HG03095 (cell line): Measurements from ENCODE around the gene TENT5A.
"Not testable (repeated sequence)": the region's sequence is repeated elsewhere in the genome, so short reads cannot be mapped to it uniquely, and the experiment has no call there.

Experiments used
- ATAC-seq: cut with Tn5 transposase; IDR thresholded peaks from one replicate; pipeline ENCODE4 v1.9.1; 2021; ENCODE audit warnings: moderate library complexity; ENCODE audit not compliant: unreplicated experiment

TENT5A gene

DNA sequence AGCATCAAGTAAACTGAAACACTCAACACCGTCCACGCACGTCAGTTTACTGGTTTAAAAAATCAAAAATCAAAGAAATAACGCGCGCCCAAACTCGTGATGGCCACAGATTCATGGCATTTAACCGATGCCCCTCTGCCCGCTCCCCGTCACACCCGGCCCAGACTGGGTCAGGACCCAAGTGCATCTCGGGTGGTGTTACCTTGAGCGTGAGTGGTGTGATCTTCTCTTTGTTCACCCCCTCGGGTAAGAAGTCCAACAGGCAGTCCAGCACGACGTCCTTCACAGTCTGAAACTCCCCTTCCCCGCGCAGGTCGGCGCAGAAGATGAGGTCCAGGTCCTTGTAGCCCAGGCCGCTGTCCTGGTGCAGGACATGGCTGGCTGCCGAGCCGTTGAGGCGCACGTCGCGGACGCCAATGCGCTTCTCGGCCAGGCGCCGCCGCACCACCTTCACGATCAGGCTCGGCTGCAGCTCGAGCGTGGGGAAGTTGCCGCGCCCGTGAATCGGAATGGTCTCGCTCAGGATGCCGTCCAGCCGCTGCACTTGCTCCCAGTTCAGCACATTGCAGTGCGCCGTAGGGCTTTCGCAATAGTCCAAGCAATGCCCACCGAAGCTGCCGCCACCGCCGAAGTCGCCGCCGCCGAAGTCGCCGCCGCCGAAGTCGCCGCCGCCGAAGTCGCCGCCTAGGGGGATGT lies 945 bp downstream of the TENT5A start:
- no peak for ATAC-seq

DNA sequence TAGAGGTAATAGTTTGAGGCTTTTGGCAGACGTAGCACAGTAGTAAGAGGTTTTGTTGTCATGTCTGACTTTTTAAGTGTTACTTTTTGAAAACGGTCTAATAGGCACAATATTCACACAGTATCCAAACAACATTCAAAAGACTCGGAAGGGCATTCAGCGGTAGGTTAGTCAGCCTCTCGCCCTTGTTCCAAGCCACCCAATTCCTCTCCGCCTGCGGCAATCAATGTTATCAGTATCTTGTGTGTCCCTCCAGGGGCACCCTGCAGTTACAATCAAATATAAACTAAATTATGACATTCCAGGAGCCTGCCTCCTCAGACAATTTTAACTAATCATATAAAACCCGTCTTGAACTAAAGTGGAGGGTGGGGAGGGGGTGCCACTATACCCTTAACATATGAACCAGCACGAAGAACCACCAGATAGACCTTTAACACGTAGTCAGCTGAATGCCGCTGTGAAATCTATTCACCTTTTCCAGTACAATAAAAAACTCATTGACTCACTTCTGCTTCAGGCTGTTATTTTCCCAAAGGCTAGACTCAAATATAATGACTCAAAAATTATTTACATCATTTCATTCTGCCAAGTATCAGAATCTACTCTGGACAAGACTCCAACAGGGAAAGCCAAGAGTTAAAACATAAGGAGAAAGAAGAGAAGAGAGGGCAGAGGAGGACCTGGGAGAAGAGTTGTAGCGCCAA lies 1.6 kb downstream of the TENT5A start:
- ATAC-seq, result no peak

DNA sequence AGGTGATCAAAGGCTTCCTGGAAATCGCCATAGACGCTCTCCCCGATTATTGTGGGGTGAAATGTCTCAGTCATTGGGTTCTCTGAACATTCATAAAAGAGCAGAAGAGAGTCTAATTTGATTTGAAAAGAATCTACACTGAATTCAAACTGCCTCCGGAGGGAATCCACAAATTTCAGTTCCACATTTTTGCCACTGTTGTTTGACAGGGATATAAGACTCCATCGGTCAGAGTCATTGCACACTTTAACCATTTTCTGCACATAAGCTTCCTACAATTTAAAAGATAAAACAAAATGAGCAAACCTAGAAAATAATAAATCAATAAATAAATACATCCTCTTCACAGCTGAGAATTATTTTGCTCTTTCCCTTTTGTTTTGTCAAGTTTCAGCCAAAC lies 2.3 kb downstream of the TENT5A start:
- ATAC-seq, result no peak

DNA sequence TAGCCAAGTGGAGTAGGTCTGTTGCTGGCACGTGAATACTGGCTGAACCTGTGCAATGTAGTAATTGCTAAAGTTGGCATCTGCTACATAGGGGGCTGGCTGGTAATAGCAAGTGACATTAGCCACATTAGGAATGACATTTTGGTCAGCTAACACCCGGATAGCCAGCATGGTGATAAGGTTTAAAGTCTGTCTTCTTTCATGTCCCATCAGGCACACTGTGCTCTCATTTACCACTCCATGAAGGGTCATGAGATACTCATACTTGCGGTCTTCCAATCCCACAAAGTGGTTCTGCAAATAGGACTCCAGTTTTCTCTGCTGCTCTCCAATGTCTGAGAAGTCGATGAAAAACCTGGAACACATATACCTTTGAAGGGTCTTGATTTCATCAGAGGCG lies 2.8 kb downstream of the TENT5A start:
- ATAC-seq, result no peak

DNA sequence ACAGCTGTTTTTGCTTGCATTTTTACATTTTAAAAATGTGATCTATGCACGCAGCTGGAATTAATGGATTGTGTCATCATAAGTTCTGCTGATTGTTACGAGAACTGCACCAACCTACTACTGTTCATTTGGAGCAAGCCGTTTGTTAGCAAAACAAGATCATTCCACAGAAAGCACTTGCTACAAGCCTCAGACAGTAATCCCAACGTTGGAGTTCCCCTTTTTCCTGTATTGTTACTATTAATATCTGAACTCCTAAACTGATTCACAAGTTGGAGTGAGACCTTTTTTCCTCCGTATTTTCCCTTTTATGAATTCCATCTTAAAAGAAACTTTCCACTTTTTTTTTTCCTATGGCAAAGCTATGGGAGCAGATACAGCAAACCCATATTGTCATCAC lies 3.5 kb downstream of the TENT5A start:
- no peak for ATAC-seq

DNA sequence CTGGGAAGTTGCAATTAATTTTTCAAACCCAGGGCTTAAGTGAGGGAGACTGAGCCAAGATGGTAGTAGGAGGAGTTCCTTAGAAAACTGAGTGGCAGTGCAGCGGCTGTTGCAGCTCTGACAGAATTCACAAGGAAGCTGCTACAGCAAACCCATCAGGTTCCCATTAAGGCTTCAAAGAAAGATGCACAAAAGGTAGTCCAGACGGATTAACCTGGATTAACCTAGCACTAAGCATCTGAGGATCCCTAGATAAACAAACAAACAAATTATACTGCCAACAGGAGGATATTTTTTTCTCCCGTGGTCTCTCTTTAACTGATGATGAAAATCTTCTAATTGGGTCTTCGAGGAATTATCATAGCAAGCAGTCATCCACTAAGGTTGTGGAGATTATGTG lies 5.2 kb downstream of the TENT5A start:
- ATAC-seq, result no peak

DNA sequence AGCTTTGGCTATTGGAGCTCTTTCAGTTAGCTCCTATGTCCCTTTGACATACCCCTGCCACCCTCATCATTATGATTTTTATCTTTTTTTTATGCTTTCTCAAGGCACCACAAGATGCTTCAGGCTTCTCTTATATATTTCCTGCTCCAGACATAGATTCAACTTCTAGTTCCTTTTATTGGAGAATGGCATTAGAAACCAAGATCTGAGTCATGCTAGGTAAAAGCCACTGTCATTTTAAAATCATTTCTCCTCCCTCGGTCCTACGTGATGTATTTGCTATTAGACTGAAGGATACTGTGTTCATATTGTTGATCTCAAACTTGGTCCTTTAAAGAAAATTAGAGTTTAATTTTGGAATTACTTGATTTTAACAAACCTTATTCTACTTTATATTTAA lies 8.3 kb downstream of the TENT5A start:
- no peak for ATAC-seq

DNA sequence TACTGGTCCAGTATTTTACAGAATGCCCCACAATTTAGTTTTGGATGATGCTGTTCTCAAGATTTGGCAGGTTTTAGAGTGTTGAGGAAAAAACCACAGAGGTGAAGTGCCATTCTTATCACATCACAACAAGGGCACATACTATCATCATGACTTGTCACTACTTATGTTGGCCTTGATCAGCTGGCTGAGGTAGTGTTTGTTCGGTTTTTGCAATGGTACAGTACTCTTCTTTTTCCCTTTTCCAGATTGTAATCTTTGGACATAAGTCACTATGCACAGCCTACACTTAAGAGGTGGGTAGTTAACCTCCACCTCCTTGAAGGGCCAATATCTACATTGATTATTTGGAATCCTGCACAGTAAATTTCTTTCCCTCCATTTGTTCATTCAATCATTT lies 8.8 kb downstream of the TENT5A start:
- ATAC-seq, result no peak

DNA sequence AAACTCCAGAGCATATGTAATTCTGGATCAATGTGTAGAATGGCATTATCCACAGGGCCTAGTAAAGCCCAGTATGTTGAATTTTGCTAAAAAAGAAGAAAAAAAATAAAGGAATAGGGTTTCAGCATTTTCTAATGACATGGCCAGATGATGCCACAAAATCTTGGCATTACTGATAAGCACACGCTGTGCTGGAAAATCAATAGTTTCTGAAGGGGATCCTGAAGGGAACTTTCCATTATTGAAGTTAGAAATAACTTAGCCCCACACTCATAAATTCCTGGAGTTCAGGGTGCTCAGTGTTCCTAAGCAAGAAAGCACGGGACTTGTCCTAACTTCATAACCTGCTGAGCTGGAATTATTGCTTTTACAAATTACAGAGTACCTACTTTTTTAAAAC lies 10.8 kb downstream of the TENT5A start:
- no peak for ATAC-seq

DNA sequence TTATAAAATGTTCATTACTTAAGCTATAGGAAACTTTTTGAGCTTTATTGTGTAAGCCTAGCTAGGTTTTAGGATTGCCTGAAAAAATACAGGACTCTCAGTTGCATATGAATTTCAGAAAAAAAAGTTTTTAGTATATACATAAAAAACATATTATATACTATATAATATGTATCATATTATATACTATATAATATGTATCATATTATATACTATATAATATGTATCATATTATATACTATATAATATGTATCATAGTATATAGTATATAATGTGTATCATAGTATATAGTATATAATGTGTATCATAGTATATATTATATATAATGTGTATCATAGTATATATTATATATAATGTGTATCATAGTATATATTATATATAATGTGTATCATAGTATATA lies 11.9 kb downstream of the TENT5A start:
- not testable (repeated sequence) for ATAC-seq

DNA sequence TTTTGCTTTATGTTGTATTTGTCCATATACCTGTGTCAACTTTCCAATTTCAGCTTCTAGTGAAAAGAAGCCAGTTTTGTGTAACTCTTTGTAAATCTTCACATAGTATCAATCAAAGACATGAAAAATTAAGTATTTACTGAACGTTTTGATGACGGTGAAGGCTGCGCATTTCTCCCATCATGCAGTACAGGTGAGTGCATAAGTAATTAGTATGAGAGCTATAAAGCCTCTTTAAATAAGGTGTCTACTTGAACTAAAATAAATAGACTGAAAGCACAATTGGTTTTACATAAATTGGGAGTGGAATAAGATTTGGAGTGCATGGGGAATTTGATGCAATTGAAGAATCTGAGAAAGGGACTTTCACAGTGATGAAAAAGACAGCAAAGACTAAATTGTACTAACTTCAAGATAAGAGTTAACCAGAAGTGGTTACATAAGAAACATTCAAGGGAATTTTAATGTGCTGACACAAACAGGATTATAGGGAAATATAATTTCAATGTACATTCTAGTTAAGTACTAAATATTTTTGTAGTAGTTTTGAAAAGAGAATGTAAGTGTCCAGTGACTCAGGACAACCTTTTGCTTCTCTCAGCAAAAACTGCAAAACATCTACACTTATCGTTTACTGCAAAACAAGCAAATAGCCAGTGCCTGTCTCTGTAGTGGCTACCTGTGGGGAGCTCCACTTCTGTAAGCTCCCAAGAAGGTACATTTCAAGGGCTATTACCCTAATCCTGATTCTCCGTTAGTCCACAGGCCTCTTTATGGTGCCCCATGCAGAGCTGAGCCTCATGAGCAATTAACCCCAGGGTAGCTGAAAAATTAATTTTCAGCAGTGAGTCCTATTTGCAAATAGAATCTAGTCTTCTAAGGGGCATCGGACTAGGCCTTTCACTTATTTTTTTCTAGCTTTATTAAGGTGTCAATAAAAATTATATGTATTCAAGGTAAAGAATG lies 13.0 kb downstream of the TENT5A start:
- ATAC-seq, result no peak

DNA sequence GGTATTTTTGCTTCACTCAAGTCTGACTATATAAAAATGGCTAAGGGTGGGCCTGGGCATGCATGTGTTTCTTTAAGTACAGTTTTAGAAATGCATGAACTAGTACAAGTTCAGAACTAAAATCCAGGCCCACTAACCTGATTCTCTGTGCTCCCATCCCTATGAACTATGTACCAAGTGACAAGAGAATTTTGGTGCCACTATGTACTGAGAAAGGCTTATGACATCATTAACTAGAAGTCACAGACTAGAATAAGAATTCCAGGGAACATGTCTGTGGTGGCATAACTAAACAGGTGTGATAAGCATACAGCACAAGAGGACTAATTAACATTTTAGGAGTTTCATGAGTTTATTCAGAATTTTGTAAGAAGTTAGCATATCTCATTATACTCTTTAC lies 16.1 kb downstream of the TENT5A start:
- ATAC-seq, result no peak

DNA sequence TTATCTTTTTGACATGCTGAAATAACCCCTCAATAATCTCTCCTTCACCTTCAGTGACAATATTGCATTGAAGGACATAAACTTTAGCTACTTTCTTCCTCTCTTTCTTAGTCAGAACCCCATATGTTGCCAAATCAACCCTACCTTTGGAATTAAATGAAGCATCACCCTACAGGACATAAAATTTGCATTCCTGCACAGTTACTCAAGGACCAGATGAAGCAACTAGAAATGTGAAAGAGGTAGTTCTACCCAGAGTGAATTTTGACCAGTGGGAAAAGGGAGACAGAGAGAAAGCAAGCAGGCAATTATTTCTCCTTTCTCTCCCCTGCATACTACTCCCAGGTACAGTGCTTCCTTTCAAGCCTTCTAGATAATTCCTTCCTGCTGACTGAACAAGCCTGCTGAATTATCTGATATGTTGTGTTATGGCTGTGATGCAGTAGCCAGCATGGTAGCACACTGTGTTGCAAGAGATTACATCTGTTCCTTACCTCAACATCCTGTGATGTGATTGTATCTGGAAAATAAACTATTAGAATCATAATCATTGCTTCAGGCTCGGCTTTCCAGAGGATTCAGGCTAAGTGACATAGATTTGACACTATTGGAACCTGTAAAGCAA lies 16.6 kb downstream of the TENT5A start:
- no peak for ATAC-seq

DNA sequence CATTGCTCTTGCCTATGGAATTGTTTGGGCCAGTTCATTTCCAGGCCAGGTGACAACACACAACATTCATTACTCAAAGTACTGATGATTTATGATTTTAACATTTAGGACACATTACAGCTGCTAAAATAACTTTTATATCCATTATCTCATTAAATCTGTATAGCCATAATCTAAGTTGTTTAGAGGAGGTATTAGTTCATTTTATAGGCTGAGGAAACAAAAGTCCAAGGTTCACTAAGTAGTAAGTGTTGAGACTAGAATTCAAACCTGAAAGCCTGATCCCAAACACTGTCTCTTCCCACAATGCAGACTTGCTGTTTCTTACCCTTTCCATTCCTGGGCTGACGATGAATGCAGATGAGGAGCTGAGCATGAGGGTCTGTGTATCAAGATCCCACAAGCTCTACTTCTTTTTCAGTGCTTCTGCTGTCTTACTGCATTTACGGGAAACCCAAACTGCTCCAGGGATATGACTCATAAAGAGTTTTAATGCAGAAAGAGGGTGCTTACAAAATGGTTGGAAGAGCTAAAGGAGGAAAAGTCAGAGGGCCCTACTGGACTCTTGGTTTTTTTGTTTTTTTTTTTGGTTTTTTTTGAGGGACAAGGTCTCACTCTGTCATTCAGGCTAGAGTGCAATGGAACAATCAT lies 17.9 kb downstream of the TENT5A start:
- ATAC-seq, result no peak

DNA sequence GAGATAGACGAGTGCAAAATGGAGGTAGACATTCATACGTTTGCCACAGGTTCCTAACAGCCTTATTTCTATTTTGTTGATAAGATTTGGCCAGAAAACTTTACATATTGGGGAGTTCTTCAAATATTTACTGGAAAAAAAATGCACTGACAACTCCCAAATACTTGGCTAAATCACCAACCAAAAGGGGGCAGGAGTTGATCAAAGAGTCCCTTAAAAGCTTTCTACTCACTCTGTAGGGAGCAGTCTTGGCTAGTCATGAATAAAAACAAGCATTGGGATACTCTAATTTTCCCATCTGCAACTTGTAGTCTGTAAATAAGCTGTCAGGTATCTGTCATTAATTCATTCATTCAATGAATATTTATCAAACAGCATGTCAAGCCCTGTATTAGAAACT lies 18.4 kb downstream of the TENT5A start:
- no peak for ATAC-seq

DNA sequence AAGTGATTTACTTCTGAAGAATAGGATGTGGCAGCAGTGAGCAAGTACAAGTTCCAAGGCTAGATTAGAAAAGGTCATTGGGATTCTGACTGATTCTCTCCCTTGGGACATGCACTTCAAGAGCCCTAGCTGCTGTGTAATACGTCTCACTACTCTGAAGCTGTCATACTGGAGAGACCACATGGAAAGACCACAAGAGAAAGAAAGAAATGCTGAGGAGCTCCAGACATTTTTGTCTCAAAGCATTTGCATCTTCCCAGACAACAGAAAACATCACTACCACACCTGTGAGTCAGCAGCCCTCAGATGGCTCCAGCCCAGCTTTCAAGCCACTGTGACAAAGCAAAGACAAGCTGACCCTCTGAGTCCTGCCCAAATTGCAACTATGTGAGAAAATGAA lies 20.7 kb downstream of the TENT5A start:
- ATAC-seq, result no peak

DNA sequence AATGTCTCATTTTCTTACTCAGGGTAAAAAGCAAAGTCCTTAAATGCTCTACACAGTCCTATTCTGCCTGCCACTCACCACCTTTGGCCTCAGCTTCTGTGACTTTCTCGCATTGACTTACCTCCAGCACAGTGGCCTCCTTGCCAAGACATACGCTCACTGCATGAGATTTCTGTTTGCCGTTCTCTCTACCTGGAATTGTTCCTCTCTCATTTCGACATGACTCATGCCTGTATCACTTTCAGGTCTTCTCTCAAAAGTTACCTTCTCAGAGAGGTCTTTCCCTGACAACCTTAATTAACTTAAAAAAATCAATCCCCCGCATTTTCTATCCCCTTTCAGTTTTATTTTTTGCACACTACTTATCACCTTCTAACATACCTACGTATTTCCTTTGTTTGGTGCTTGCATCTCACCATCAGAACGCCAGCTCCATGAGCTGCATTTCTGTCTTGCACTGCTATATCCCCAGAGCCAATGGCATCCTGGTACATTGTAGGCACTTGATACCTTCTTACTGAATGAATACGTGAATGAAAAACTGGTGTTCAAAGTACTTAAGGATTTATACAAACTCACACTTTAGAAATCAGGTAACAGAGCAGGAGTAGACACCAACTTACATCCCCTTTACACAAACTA lies 24.5 kb downstream of the TENT5A start:
- ATAC-seq, result no peak

DNA sequence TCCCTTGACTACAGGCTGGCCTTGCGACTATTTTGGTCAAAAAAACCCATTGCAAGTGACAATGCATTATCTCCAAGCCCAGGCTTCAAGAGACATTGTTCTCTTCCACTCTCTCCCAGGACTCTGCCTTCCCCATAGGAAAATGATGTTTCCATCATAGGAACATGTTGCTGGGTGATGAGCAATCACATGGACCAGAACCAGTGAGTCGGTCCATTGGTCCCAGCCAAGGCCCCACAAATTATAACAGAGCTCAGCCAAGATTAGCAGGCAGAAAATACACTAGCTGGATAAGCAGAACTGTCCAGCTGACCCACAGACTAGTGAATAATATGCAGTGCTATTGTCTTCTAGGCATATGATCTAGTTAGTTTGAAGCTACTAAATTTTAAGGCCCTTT lies 27.4 kb downstream of the TENT5A start:
- no peak for ATAC-seq

DNA sequence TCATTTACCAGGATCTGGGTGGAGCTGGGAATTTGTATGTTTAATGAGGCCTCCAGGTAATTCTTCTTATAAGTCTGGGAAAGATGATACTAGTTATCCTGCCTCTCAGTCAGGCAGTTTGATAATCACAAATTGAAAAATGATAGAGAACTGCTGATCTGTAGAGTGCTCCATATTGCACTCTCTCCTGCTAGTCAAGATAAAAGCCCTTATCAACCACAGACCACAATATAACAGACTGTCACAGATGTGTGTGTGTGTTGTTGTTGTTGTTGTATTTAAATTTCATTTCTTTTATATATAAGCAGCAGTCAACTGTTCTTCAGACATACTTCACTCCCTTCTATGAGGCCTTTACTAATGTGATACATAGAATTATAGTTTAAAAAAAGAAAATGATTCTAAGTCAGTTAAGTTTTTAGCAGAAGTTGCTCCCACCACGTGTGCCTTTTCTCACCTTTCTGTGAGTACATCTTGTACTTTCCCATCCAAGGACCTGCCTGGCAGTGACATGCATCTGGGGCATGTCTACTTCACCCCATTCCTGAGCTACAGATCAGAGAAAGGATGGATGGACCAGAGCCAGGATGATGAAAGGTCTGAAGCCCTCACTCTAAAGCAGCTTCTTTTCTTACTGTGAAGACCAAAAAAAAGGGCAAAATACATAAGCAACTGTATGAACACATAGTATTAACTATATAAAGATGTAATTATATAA lies 29.8 kb downstream of the TENT5A start:
- ATAC-seq, result no peak

DNA sequence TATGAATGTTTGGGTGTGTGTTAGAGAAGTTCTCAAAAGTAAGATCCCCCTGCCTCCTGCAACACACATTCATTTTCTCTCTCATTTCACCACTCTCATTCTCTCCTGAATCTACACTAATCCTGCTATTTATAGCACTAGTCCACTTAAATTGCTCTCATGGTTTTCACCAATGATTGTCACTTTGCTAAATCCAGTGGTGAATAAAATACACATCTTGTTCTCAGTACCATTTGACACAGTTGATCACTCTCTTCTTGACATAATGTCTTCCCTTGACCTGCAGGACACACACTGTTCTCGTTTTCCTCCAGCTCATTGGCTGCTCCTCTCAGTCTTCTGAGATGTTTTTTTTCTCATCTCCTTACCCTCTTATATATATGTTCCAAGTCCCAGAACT lies 32.1 kb downstream of the TENT5A start:
- ATAC-seq, result no peak
